SK-N-SH treated with all-trans-retinoic acid at 6 μM for 48 hours (cell line): ENCODE data around the gene CABP7.

Experiments used
- ATAC-seq: fragments of 200-7000 bp; cut with Tn5 transposase; 3 replicates; pipeline ENCODE4 v1.9.1; 2020; ENCODE audit warnings: mild to moderate bottlenecking, moderate library complexity
- BACH2 ChIP-seq: fragments of 250-450 bp; sonication (Bioruptor Pico); IDR thresholded peaks from 2 replicates; pipeline ENCODE4 v1.9.0; 2021; ENCODE audit warnings: mild to moderate bottlenecking, borderline replicate concordance
- ESRRG ChIP-seq: fragments of 250-450 bp; sonication (Bioruptor Pico); IDR thresholded peaks from 2 replicates; pipeline ENCODE4 v1.6.1; 2021; ENCODE audit warnings: mild to moderate bottlenecking
- GLIS3 ChIP-seq: fragments of 250-450 bp; sonication (Bioruptor Pico); IDR thresholded peaks from 2 replicates; pipeline ENCODE4 v1.5.0; 2020; ENCODE audit warnings: mild to moderate bottlenecking, moderate library complexity
- ISL1 ChIP-seq: fragments of 250-450 bp; sonication (Bioruptor Pico); IDR thresholded peaks from 2 replicates; pipeline ENCODE4 v2.1.2; 2022; ENCODE audit warnings: mild to moderate bottlenecking, moderate library complexity
- OSR1 ChIP-seq: fragments of 250-450 bp; sonication (Bioruptor Pico); IDR thresholded peaks from 2 replicates; pipeline ENCODE4 v1.8.0; 2022; ENCODE audit warnings: moderate library complexity, mild to moderate bottlenecking, inconsistent platforms
- RARB ChIP-seq: fragments of 250-450 bp; sonication (Bioruptor Pico); IDR thresholded peaks from 2 replicates; pipeline ENCODE4 v1.8.0; 2021; ENCODE audit warnings: mild to moderate bottlenecking, moderate library complexity
- TOX ChIP-seq: fragments of 250-450 bp; sonication (Bioruptor Pico); IDR thresholded peaks from 2 replicates; pipeline ENCODE4 v1.8.0; 2021; ENCODE audit warnings: mild to moderate bottlenecking, moderate library complexity, borderline replicate concordance
- ZFP3 ChIP-seq: fragments of 250-450 bp; sonication (Bioruptor Pico); IDR thresholded peaks from 2 replicates; pipeline ENCODE4 v1.5.0; 2020; ENCODE audit warnings: mild to moderate bottlenecking, moderate library complexity
- ZNF565 ChIP-seq: fragments of 450-650 bp; formaldehyde crosslinking; conservative IDR thresholded peaks from 2 replicates; pipeline ENCODE4 v1.5.0; 2020; ENCODE audit warnings: low read depth, mild to moderate bottlenecking, moderate library complexity
- ZNF70 ChIP-seq: fragments of 450-650 bp; formaldehyde crosslinking; IDR thresholded peaks from 2 replicates; pipeline ENCODE4 v1.5.0; 2020; ENCODE audit warnings: mild to moderate bottlenecking, moderate library complexity
- ZNF8 ChIP-seq: fragments of 450-650 bp; formaldehyde crosslinking; IDR thresholded peaks from 2 replicates; pipeline ENCODE4 v1.5.0; 2020; ENCODE audit warnings: mild to moderate bottlenecking, moderate library complexity
- TF ChIP-seq, protein P1 (sequence below): fragments of 250-450 bp; sonication (Bioruptor Pico); IDR thresholded peaks from 2 replicates; pipeline ENCODE4 v1.5.0; 2020; ENCODE audit warnings: mild to moderate bottlenecking, moderate library complexity
- TF ChIP-seq, protein P2 (sequence below): fragments of 250-450 bp; sonication (Bioruptor Pico); IDR thresholded peaks from 2 replicates; pipeline ENCODE4 v1.8.0; 2020; ENCODE audit warnings: mild to moderate bottlenecking, moderate library complexity, borderline replicate concordance
- TF ChIP-seq, protein P3 (sequence below): fragments of 250-450 bp; sonication (Bioruptor Pico); IDR thresholded peaks from 2 replicates; pipeline ENCODE4 v1.5.1; 2021; ENCODE audit warnings: mild to moderate bottlenecking, moderate library complexity
- TF ChIP-seq, protein P4 (sequence below): fragments of 250-450 bp; sonication (Bioruptor Pico); IDR thresholded peaks from 2 replicates; pipeline ENCODE4 v1.5.1; 2020; ENCODE audit warnings: low read depth, mild to moderate bottlenecking, moderate library complexity
- TF ChIP-seq, protein P5 (sequence below): fragments of 250-450 bp; sonication (Bioruptor Pico); IDR thresholded peaks from 2 replicates; pipeline ENCODE4 v1.8.0; 2021; ENCODE audit warnings: low read depth, mild to moderate bottlenecking, moderate library complexity, borderline replicate concordance

Gene CABP7

DNA sequence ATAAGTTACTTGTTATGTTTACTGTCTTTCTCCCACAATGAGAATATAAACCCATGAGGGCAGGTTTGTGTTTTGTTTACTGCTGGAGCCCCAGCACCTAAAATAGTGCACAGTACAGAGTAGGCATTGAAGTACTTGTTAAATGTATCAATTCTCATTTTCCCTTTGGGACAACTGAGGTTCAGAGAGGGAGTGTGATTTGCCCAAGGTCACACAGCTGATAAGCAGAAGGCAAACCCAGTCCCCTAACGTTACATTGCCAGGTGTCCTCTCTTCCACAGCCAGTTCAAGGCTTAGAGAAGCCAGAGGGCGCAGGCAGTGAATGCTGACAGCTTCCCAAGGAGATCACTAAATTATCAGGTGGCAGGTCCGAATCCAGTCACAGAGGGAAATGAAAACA is 30.2 kb downstream of the CABP7 start:
- TF ChIP-seq, protein P1, sequence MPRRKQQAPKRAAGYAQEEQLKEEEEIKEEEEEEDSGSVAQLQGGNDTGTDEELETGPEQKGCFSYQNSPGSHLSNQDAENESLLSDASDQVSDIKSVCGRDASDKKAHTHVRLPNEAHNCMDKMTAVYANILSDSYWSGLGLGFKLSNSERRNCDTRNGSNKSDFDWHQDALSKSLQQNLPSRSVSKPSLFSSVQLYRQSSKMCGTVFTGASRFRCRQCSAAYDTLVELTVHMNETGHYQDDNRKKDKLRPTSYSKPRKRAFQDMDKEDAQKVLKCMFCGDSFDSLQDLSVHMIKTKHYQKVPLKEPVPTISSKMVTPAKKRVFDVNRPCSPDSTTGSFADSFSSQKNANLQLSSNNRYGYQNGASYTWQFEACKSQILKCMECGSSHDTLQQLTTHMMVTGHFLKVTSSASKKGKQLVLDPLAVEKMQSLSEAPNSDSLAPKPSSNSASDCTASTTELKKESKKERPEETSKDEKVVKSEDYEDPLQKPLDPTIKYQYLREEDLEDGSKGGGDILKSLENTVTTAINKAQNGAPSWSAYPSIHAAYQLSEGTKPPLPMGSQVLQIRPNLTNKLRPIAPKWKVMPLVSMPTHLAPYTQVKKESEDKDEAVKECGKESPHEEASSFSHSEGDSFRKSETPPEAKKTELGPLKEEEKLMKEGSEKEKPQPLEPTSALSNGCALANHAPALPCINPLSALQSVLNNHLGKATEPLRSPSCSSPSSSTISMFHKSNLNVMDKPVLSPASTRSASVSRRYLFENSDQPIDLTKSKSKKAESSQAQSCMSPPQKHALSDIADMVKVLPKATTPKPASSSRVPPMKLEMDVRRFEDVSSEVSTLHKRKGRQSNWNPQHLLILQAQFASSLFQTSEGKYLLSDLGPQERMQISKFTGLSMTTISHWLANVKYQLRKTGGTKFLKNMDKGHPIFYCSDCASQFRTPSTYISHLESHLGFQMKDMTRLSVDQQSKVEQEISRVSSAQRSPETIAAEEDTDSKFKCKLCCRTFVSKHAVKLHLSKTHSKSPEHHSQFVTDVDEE (CRISPR knock-in tag), result no peak
- TF ChIP-seq TOX, result no peak
- TF ChIP-seq, protein P2, sequence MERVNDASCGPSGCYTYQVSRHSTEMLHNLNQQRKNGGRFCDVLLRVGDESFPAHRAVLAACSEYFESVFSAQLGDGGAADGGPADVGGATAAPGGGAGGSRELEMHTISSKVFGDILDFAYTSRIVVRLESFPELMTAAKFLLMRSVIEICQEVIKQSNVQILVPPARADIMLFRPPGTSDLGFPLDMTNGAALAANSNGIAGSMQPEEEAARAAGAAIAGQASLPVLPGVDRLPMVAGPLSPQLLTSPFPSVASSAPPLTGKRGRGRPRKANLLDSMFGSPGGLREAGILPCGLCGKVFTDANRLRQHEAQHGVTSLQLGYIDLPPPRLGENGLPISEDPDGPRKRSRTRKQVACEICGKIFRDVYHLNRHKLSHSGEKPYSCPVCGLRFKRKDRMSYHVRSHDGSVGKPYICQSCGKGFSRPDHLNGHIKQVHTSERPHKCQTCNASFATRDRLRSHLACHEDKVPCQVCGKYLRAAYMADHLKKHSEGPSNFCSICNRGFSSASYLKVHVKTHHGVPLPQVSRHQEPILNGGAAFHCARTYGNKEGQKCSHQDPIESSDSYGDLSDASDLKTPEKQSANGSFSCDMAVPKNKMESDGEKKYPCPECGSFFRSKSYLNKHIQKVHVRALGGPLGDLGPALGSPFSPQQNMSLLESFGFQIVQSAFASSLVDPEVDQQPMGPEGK, result no peak
- TF ChIP-seq, protein P3, sequence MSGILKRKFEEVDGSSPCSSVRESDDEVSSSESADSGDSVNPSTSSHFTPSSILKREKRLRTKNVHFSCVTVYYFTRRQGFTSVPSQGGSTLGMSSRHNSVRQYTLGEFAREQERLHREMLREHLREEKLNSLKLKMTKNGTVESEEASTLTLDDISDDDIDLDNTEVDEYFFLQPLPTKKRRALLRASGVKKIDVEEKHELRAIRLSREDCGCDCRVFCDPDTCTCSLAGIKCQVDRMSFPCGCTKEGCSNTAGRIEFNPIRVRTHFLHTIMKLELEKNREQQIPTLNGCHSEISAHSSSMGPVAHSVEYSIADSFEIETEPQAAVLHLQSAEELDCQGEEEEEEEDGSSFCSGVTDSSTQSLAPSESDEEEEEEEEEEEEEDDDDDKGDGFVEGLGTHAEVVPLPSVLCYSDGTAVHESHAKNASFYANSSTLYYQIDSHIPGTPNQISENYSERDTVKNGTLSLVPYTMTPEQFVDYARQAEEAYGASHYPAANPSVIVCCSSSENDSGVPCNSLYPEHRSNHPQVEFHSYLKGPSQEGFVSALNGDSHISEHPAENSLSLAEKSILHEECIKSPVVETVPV (CRISPR knock-in tag), result no peak
- TF ChIP-seq ZNF565 (CRISPR knock-in tag), result no peak
- TF ChIP-seq, protein P4, sequence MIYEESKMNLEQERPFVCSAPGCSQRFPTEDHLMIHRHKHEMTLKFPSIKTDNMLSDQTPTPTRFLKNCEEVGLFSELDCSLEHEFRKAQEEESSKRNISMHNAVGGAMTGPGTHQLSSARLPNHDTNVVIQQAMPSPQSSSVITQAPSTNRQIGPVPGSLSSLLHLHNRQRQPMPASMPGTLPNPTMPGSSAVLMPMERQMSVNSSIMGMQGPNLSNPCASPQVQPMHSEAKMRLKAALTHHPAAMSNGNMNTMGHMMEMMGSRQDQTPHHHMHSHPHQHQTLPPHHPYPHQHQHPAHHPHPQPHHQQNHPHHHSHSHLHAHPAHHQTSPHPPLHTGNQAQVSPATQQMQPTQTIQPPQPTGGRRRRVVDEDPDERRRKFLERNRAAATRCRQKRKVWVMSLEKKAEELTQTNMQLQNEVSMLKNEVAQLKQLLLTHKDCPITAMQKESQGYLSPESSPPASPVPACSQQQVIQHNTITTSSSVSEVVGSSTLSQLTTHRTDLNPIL (CRISPR knock-in tag), result no peak
- no peak for TF ChIP-seq RARB (CRISPR knock-in tag)
- no peak for TF ChIP-seq BACH2 (CRISPR knock-in tag)
- TF ChIP-seq GLIS3 (CRISPR knock-in tag), result no peak
- TF ChIP-seq, all 23 proteins: peak for 0
- no peak for ATAC-seq

DNA sequence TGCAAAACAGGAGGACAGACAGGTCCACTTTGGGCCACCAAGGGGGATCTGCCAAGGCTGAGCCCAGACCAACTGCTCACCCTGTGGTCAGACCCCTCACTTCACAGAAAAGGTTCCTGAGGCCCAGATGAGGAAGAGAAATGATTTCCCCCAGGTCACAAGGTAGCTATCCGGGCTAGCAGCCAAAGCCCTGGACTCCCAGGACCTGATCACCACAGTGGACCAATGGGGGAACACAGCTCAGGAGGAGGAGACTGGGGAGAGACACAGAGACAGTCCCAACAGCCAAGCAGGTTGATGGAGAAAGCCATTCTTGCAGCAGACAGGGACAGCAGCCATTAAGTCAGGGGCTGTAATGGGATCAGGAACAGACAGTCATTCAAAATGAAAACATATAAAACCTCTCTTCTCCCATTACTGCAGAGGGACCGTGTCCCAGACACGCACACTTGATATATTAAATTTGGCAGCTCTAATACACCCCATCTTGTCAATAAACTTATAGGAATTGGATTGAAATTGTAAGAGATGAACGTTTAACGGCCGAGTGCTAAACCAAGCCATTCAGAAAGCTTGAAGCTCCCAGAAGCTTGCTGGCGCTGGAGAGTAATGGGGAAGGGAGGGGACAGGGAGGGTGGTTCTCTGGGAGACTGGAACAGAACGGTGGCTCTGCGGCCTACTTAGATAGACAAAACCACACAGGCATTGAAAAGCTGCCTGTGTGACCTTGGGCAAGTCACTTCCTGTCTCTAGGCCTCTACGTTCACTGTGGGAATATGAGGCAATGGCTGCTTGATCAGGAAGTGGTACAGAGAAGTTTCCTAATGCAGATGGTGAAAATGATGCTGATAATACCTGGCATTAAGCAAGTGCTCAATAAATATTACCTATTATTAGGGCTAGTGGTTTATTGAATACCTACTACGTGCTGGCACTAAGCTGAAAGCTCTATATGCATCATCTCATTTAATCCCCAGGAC is 31.0 kb downstream of the CABP7 start:
- TF ChIP-seq OSR1 (CRISPR knock-in tag), result no peak
- TF ChIP-seq ZNF70 (CRISPR knock-in tag), result no peak
- TF ChIP-seq RARB (CRISPR knock-in tag), result no peak
- TF ChIP-seq BACH2 (CRISPR knock-in tag), result no peak
- TF ChIP-seq, protein P1 (CRISPR knock-in tag), result no peak
- TF ChIP-seq, protein P4 (CRISPR knock-in tag), result no peak
- no peak for TF ChIP-seq ZNF8 (CRISPR knock-in tag)
- no peak for TF ChIP-seq ZFP3 (CRISPR knock-in tag)
- TF ChIP-seq, protein P2, result no peak
- no peak for TF ChIP-seq GLIS3 (CRISPR knock-in tag)
- no peak for TF ChIP-seq ESRRG (CRISPR knock-in tag)
- no peak for TF ChIP-seq ISL1 (CRISPR knock-in tag)
- TF ChIP-seq, protein P5, sequence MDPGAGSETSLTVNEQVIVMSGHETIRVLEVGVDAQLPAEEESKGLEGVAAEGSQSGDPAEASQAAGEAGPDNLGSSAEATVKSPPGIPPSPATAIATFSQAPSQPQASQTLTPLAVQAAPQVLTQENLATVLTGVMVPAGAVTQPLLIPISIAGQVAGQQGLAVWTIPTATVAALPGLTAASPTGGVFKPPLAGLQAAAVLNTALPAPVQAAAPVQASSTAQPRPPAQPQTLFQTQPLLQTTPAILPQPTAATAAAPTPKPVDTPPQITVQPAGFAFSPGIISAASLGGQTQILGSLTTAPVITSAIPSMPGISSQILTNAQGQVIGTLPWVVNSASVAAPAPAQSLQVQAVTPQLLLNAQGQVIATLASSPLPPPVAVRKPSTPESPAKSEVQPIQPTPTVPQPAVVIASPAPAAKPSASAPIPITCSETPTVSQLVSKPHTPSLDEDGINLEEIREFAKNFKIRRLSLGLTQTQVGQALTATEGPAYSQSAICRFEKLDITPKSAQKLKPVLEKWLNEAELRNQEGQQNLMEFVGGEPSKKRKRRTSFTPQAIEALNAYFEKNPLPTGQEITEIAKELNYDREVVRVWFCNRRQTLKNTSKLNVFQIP (CRISPR knock-in tag), result no peak
- no peak for ATAC-seq
